Stomach (tissue), 19 donors: Measurements from ENCODE around the gene EVI2A. TPM values are rescaled to one million over a fixed set of nuclear protein-coding genes. Genes with fewer than 3 reads are reported as not detected.

ENCODE experiments used
- DNase-seq, 2 donors: peaks; one replicate each; pipeline versions ENCODE4 v3.0.0 to v3.0.0-alpha.2; 2013 to 2019
- H3K27ac ChIP-seq, 5 donors: fragments of 200-600 bp in 4 of 5; sonication (generic) in 4 of 5; one replicate each; pipeline ENCODE4 v1.5.1; 2013 to 2019; ENCODE audit warnings: mild to moderate bottlenecking in 1 of 5, moderate library complexity in 1 of 5
- H3K27me3 ChIP-seq, 3 donors: fragments of 200-600 bp; sonication (generic); one replicate each; pipeline ENCODE4 v1.5.1; 2017 to 2019; ENCODE audit warnings: mixed run types in 1 of 3
- H3K36me3 ChIP-seq, 4 donors: fragments of 200-600 bp; sonication (generic); 1 replicate in 3 of 4; 2 replicates in 1 of 4; pipeline ENCODE4 v1.5.1; 2016 to 2019
- H3K4me1 ChIP-seq, 4 donors: fragments of 200-600 bp; sonication (generic); one replicate each; pipeline ENCODE4 v1.5.1; 2016 to 2019
- H3K4me3 ChIP-seq, 4 donors: fragments of 200-600 bp; sonication (generic) in 3 of 4; one replicate each; pipeline ENCODE4 v1.5.1; 2016 to 2019; ENCODE audit warnings: mild to moderate bottlenecking in 1 of 4
- H3K9me3 ChIP-seq, 4 donors: fragments of 200-600 bp; sonication (generic); one replicate each; pipeline ENCODE4 v1.5.1; 2016 to 2019
- CTCF ChIP-seq, 7 experiments: fragments of 450-650 bp in 4 of 7; fragments of 200-600 bp in 3 of 7; sonication (generic) in 3 of 7; IDR thresholded peaks; one replicate each; pipeline ENCODE4 v1.5.1; 2016 to 2019; ENCODE audit warnings: antibody characterized with exemption in 7 of 7, control low read depth in 2 of 7, mild to moderate bottlenecking in 1 of 7
- EP300 ChIP-seq: sonication (generic); formaldehyde crosslinking; IDR thresholded peaks from one replicate; pipeline ENCODE4 v1.6.1; 2017; ENCODE audit warnings: antibody characterized with exemption
- POLR2A ChIP-seq, 4 donors: fragments of 450-650 bp; IDR thresholded peaks; one replicate each; pipeline ENCODE4 v1.6.1; 2016; ENCODE audit warnings: antibody characterized with exemption in 4 of 4, control low read depth in 2 of 4, mild to moderate bottlenecking in 1 of 4, moderate library complexity in 1 of 4
- POLR2AphosphoS5 ChIP-seq, 3 donors: sonication (generic); formaldehyde crosslinking; IDR thresholded peaks; one replicate each; pipeline ENCODE4 v1.6.1; 2016; ENCODE audit warnings: antibody characterized with exemption in 3 of 3
- WGBS, 5 donors: extraction: QIAGEN DNeasy Blood & Tissue Kit in 3 of 5; methylation state at CpG; one replicate each; pipeline versions ENCODE4 v1.1.5 to v1.1.7; 2013 to 2018; 5-methylcytosine and 5-hydroxymethylcytosine counted together
- intact Hi-C: fragments of 100-400 bp; cut with DNase I; formaldehyde crosslinking; loops from one replicate; pipeline ENCODE4 v1.15.1; 2023; ENCODE audit warnings: low total_unique reads
- long read RNA-seq, 10 donors: transcript quantifications; one replicate each; lab custom pipeline, GENCODE V29; 2026
- polyA plus RNA-seq, 3 donors: library from polyadenylated mRNA; stranded (reverse); fragments of 200-250 nt; gene quantifications; one replicate each; pipeline ENCODE4 v1.2.3, GENCODE V29; 2013
- total RNA-seq, 5 donors: library from RNA; depleted of rRNA; stranded (reverse); fragments of >200 nt; gene quantifications; one replicate each; pipeline versions ENCODE4 v1.1.0 to v1.2.3, GENCODE V29; 2014 to 2016
- donor health status: healthy with polysubstance abuse.
- donor health status: Bipolar disorder and iron deficiency.
- donor health status: healthy.

The EVI2A gene
- total RNA-seq (1 to 10 TPM in 2 of 5 donors, not detected in 3; 4.5 to 8.8 TPM), polyA plus RNA-seq (10 to 100 TPM in 1 of 3 donors, 1 to 10 TPM in 2; 4.4 to 14.5 (median 5.4) TPM)
- long read RNA-seq, donor 1, partial matches to known transcripts: 0 of 1 reads
- long read RNA-seq, donor 1, other reads (novel, unspliced or antisense): 0 of 1 reads
- long read RNA-seq, donor 2: 0 reads
- long read RNA-seq, donor 3: 0 reads
- long read RNA-seq, donor 4: 0 reads
- long read RNA-seq, donor 5, partial matches to known transcripts: 0 of 3 reads
- long read RNA-seq, donor 5, other reads (novel, unspliced or antisense): 0 of 3 reads
- long read RNA-seq, donor 6, partial matches to known transcripts: 0 of 2 reads
- long read RNA-seq, donor 6, other reads (novel, unspliced or antisense): 0 of 2 reads
- long read RNA-seq, donor 7, partial matches to known transcripts: 0 of 1 reads
- long read RNA-seq, donor 7, other reads (novel, unspliced or antisense): 0 of 1 reads
- long read RNA-seq, donor 8, partial matches to known transcripts: 0 of 2 reads
- long read RNA-seq, donor 8, other reads (novel, unspliced or antisense): 0 of 2 reads
- long read RNA-seq, donor 9: 0 reads
- long read RNA-seq, donor 10, partial matches to known transcripts: 0 of 1 reads
- long read RNA-seq, donor 10, other reads (novel, unspliced or antisense): 0 of 1 reads

DNA sequence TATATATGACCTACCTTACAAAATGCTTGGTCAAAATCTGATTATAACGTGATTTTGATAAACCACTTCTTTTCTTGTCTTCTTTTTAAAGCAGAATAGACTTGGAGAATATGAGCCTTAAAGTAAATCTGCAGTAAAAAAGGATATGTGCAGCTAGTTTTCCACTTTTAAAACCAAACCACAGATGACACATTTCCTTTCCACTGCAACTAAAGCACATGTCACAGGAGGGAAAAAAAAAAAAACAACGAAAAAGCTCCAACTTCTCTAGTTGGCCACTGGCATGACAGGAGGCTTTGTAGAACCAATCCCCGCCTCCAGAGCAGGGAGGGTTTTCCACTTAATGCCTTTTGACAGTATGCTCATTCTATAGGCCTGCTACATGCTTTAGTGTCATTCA lies at the start of gene EVI2A:
Gene EVI2A (minus strand): TSS at position 142 of the 400 bp plus-strand sequence. CDS start 2,609 bp downstream, outside the sequence.
- Histone ChIP-seq H3K4me1 (peaks cover 0 to 17% (median 0%) of the 10 kb centered on the region in 4 donors), H3K4me3 (peak within 1 kb of the TSS; percentile 7 to 29 (median 14)), H3K36me3 (peaks cover 7 to 10% (median 8%) of the 10 kb centered on the region in 4 donors), H3K27ac (peak within 1 kb of the TSS in 4 of 5 donors; percentile 45 to 86 (median 54)), H3K27me3 (no peaks in the 10 kb centered on the region), H3K9me3 (no peaks in the 10 kb centered on the region)
- TF ChIP-seq POLR2A (IDR thresholded peaks at IDR 0.05): no peak
- TF ChIP-seq POLR2AphosphoS5 (IDR thresholded peaks at IDR 0.05): peak in 1 of 3 donors; percentile 9
- intact Hi-C loops: no loop called here
- WGBS, 5 donors: 53 to 77% (median 68%) methylated on average over 3 of the region's 3 CpGs
- peak in 1 of 2 donors; percentile 80 for DNase-seq

- intact Hi-C loops: no loop called here
- TF ChIP-seq POLR2AphosphoS5 (IDR thresholded peaks at IDR 0.05): no peak
- no peak for TF ChIP-seq EP300
- TF ChIP-seq CTCF (IDR thresholded peaks at IDR 0.05): no peak
- no peak for TF ChIP-seq POLR2A (IDR thresholded peaks at IDR 0.05)
- H3K27me3 ChIP-seq: no peaks in the 10 kb centered on the region
- H3K27ac ChIP-seq: no peak overlapping the region
- H3K36me3 ChIP-seq: peaks cover 0 to 48% (median 36%) of the 10 kb centered on the region in 4 donors
- no peak overlapping the region for H3K4me3 ChIP-seq
- no peak for DNase-seq
- peaks cover 0 to 11% (median 0%) of the 10 kb centered on the region in 4 donors for H3K4me1 ChIP-seq
- no peaks in the 10 kb centered on the region for H3K9me3 ChIP-seq
Measured at GRCh38 chr17:31369266-31369665, 47.8 kb upstream of the EVI2A start.

GRCh38 chr17:31366088-31366487 lies 44.7 kb upstream of the EVI2A start:
- Histone ChIP-seq H3K4me3 (no peak overlapping the region), H3K36me3 (peaks cover 0 to 67% (median 46%) of the 10 kb centered on the region in 4 donors), H3K27me3 (no peaks in the 10 kb centered on the region), H3K9me3 (no peaks in the 10 kb centered on the region), H3K4me1 (no peaks in the 10 kb centered on the region), H3K27ac (no peak overlapping the region)
- intact Hi-C loops: no loop called here
- WGBS, 5 donors: 94 to 100% (median 98%) methylated on average over 4 of the region's 4 CpGs
- no peak for DNase-seq
- TF ChIP-seq POLR2AphosphoS5 (IDR thresholded peaks at IDR 0.05) (no peak), EP300 (no peak), CTCF (IDR thresholded peaks at IDR 0.05) (no peak), POLR2A (IDR thresholded peaks at IDR 0.05) (no peak)

GRCh38 chr17:31364012-31364411 lies 42.6 kb upstream of the EVI2A start:
- H3K27me3 ChIP-seq: no peaks in the 10 kb centered on the region
- H3K27ac ChIP-seq: no peak overlapping the region
- WGBS, 5 donors: 91 to 97% (median 95%) methylated on average over 6 of the region's 6 CpGs
- H3K4me3 ChIP-seq: no peak overlapping the region
- no peaks in the 10 kb centered on the region for H3K4me1 ChIP-seq
- H3K9me3 ChIP-seq: no peaks in the 10 kb centered on the region
- TF ChIP-seq POLR2A (IDR thresholded peaks at IDR 0.05) (no peak), POLR2AphosphoS5 (IDR thresholded peaks at IDR 0.05) (no peak), EP300 (no peak), CTCF (IDR thresholded peaks at IDR 0.05) (no peak)
- DNase-seq: no peak
- intact Hi-C loops: no loop called here
- peaks cover 0 to 80% (median 54%) of the 10 kb centered on the region in 4 donors for H3K36me3 ChIP-seq
